Immature natural killer cell (primary cell): ENCODE data around the gene POP7. TPM values are rescaled to one million over a fixed set of nuclear protein-coding genes. Genes with fewer than 3 reads are reported as not detected.

Experiments
- DNase-seq, 3 donors: peaks; one replicate each; pipeline ENCODE4 v3.0.0; 2022; ENCODE audit warnings: mixed read lengths in 1 of 3
- H3K27ac Mint-ChIP-seq, 6 donors: one replicate each; pipeline ENCODE4 v1.8.0; 2020; ENCODE audit warnings: mixed read lengths in 6 of 6, mild to moderate bottlenecking in 5 of 6, inconsistent platforms in 4 of 6, moderate library complexity in 3 of 6
- H3K27me3 Mint-ChIP-seq, 3 donors: one replicate each; pipeline ENCODE4 v1.8.0; 2020 to 2021; ENCODE audit warnings: low read depth in 3 of 3, mild to moderate bottlenecking in 3 of 3, mixed read lengths in 3 of 3, moderate library complexity in 3 of 3, inconsistent platforms in 1 of 3
- H3K36me3 Mint-ChIP-seq, 3 donors: one replicate each; pipeline ENCODE4 v1.8.0; 2020; ENCODE audit warnings: mixed read lengths in 3 of 3, inconsistent platforms in 2 of 3, mild to moderate bottlenecking in 2 of 3
- H3K4me1 Mint-ChIP-seq, 2 donors: one replicate each; pipeline ENCODE4 v1.8.0; 2020; ENCODE audit warnings: inconsistent platforms in 2 of 2, mild to moderate bottlenecking in 2 of 2, mixed read lengths in 2 of 2, moderate library complexity in 1 of 2
- H3K4me3 Mint-ChIP-seq, 5 donors: one replicate each; pipeline ENCODE4 v1.8.0; 2020; ENCODE audit warnings: mild to moderate bottlenecking in 5 of 5, mixed read lengths in 5 of 5, inconsistent platforms in 3 of 5, moderate library complexity in 3 of 5
- H3K9me3 Mint-ChIP-seq, 6 donors: one replicate each; pipeline ENCODE4 v1.8.0; 2020; ENCODE audit warnings: mild to moderate bottlenecking in 6 of 6, mixed read lengths in 6 of 6, inconsistent platforms in 4 of 6, moderate library complexity in 3 of 6
- polyA plus RNA-seq, 3 donors: library from polyadenylated mRNA; unstranded; fragments of 300-500 nt; fragmentation: Illumina TruSeq; gene quantifications; one replicate each; pipeline ENCODE4 v1.2.3, GENCODE V29; 2021

Gene POP7
- polyA plus RNA-seq, 3 donors from 2014 or later, result 65.1 to 70.3 (median 67.0) TPM

GRCh38 chr7:100731937-100732636 is 26.2 kb downstream of the POP7 start:
- H3K27ac Mint-ChIP-seq, result no peak overlapping the region
- no peaks in the 10 kb centered on the region for H3K4me1 Mint-ChIP-seq
- H3K4me3 Mint-ChIP-seq, result no peak overlapping the region
- H3K27me3 Mint-ChIP-seq, result peaks cover 3 to 8% (median 4%) of the 10 kb centered on the region in 3 donors
- no peaks in the 10 kb centered on the region for H3K36me3 Mint-ChIP-seq
- H3K9me3 Mint-ChIP-seq, result no peaks in the 10 kb centered on the region
- no peak for DNase-seq

- Mint-ChIP-seq H3K36me3 (no peaks in the 10 kb centered on the region), H3K27ac (no peak overlapping the region), H3K9me3 (no peaks in the 10 kb centered on the region), H3K27me3 (peaks cover 4 to 5% (median 5%) of the 10 kb centered on the region in 3 donors), H3K4me1 (no peaks in the 10 kb centered on the region), H3K4me3 (no peak overlapping the region)
- no peak for DNase-seq
Measured at GRCh38 chr7:100735730-100736129, 29.8 kb downstream of the POP7 start.

GRCh38 chr7:100736671-100737070 is 30.8 kb downstream of the POP7 start:
- H3K9me3 Mint-ChIP-seq, result no peaks in the 10 kb centered on the region
- peaks cover 0 to 5% (median 5%) of the 10 kb centered on the region in 3 donors for H3K27me3 Mint-ChIP-seq
- no peak overlapping the region for H3K27ac Mint-ChIP-seq

GRCh38 chr7:100739934-100740333 is 34.0 kb downstream of the POP7 start:
- DNase-seq, result no peak
- H3K36me3 Mint-ChIP-seq, result peaks cover 0 to 4% (median 0%) of the 10 kb centered on the region in 3 donors
- peaks cover 0 to 5% (median 3%) of the 10 kb centered on the region in 3 donors for H3K27me3 Mint-ChIP-seq
- H3K27ac Mint-ChIP-seq, result no peak overlapping the region
- H3K4me3 Mint-ChIP-seq, result no peak overlapping the region
- H3K4me1 Mint-ChIP-seq, result peaks cover 0 to 1% of the 10 kb centered on the region in 2 donors
- H3K9me3 Mint-ChIP-seq, result peaks cover 0 to 2% (median 0%) of the 10 kb centered on the region in 6 donors

More at GRCh38 chr7:100736671-100737070, 30.8 kb downstream of the POP7 start:
- no peak for DNase-seq
- no peaks in the 10 kb centered on the region for H3K36me3 Mint-ChIP-seq
- H3K4me1 Mint-ChIP-seq, result no peaks in the 10 kb centered on the region
- H3K4me3 Mint-ChIP-seq, result no peak overlapping the region

- Mint-ChIP-seq H3K4me1 (peaks cover 0 to 6% of the 10 kb centered on the region in 2 donors), H3K27me3 (peaks cover 0 to 16% (median 5%) of the 10 kb centered on the region in 3 donors), H3K9me3 (peaks cover 0 to 2% (median 0%) of the 10 kb centered on the region in 6 donors), H3K27ac (no peak overlapping the region), H3K36me3 (peaks cover 0 to 4% (median 0%) of the 10 kb centered on the region in 3 donors), H3K4me3 (peak overlapping the region in 2 of 5 donors; percentile 76 to 88)
- DNase-seq, result no peak
Measured at GRCh38 chr7:100744605-100745004, 38.7 kb downstream of the POP7 start.

GRCh38 chr7:100745184-100745583 is 39.3 kb downstream of the POP7 start:
- Mint-ChIP-seq H3K36me3 (peaks cover 0 to 4% (median 0%) of the 10 kb centered on the region in 3 donors), H3K4me1 (peaks cover 0 to 6% of the 10 kb centered on the region in 2 donors), H3K9me3 (peaks cover 0 to 2% (median 0%) of the 10 kb centered on the region in 6 donors), H3K27ac (peak overlapping the region in 2 of 6 donors; percentile 65 to 87), H3K27me3 (peaks cover 0 to 16% (median 5%) of the 10 kb centered on the region in 3 donors), H3K4me3 (peak overlapping the region; percentile 21 to 88 (median 76))
- DNase-seq, result peak in 1 of 3 donors; percentile 45

GRCh38 chr7:100752994-100753393 is 47.1 kb downstream of the POP7 start:
- H3K27ac Mint-ChIP-seq, result peak overlapping the region in 1 of 6 donors; percentile 40
- no peaks in the 10 kb centered on the region for H3K36me3 Mint-ChIP-seq
- H3K4me1 Mint-ChIP-seq, result no peaks in the 10 kb centered on the region
- no peaks in the 10 kb centered on the region for H3K9me3 Mint-ChIP-seq
- H3K4me3 Mint-ChIP-seq, result no peak overlapping the region
- no peak for DNase-seq
- peaks cover 4 to 11% (median 8%) of the 10 kb centered on the region in 3 donors for H3K27me3 Mint-ChIP-seq

GRCh38 chr7:100753750-100754149 is 47.8 kb downstream of the POP7 start:
- no peaks in the 10 kb centered on the region for H3K4me1 Mint-ChIP-seq
- H3K36me3 Mint-ChIP-seq, result no peaks in the 10 kb centered on the region
- H3K27ac Mint-ChIP-seq, result no peak overlapping the region

More at GRCh38 chr7:100753750-100754149, 47.8 kb downstream of the POP7 start:
- no peaks in the 10 kb centered on the region for H3K9me3 Mint-ChIP-seq
- H3K27me3 Mint-ChIP-seq, result peaks cover 4 to 9% (median 5%) of the 10 kb centered on the region in 3 donors
- no peak overlapping the region for H3K4me3 Mint-ChIP-seq
- no peak for DNase-seq

Other genes with a start within 250 kb of the POP7 start
- gene SPACDR, start 241.9 kb upstream of the POP7 start, polyA plus RNA-seq, result 1 to 10 TPM in 1 of 3 donors, under 1 TPM in 1, not detected in 1; 0.43 to 2.2 TPM
- gene TSC22D4, start 226.9 kb upstream of the POP7 start, polyA plus RNA-seq, result 10 to 100 TPM; 32.4 to 42.2 (median 35.3) TPM
- gene NYAP1, start 222.2 kb upstream of the POP7 start, polyA plus RNA-seq, result not detected
- gene AGFG2, start 166.9 kb upstream of the POP7 start, polyA plus RNA-seq, result 10 to 100 TPM in 2 of 3 donors, 1 to 10 TPM in 1; 7.1 to 20.7 (median 12.0) TPM
- gene SAP25, start 132.2 kb upstream of the POP7 start, polyA plus RNA-seq, result not detected
- gene LRCH4, start 120.0 kb upstream of the POP7 start, polyA plus RNA-seq, result 100 to 1,000 TPM in 1 of 3 donors, 10 to 100 TPM in 2; 78.9 to 125 (median 90.4) TPM
- under 1 TPM in 1 of 3 donors, not detected in 2; 0.43 TPM for gene FBXO24, start 119.8 kb upstream of the POP7 start, polyA plus RNA-seq
- gene PCOLCE, start 103.8 kb upstream of the POP7 start, polyA plus RNA-seq, result 1 to 10 TPM; 2.0 to 4.9 (median 4.7) TPM
- 10 to 100 TPM; 23.2 to 29.3 (median 27.0) TPM for gene MOSPD3, start 93.6 kb upstream of the POP7 start, polyA plus RNA-seq
- 1 to 10 TPM in 2 of 3 donors, under 1 TPM in 1; 0.85 to 1.8 (median 1.1) TPM for gene TFR2, start 64.6 kb upstream of the POP7 start, polyA plus RNA-seq
- not detected for gene ACTL6B, start 49.7 kb upstream of the POP7 start, polyA plus RNA-seq
- 10 to 100 TPM; 61.4 to 71.8 (median 64.8) TPM for gene GNB2, start 32.4 kb upstream of the POP7 start, polyA plus RNA-seq
- gene GIGYF1, start 11.9 kb upstream of the POP7 start, polyA plus RNA-seq, result 1 to 10 TPM in 1 of 3 donors, under 1 TPM in 2; 0.03 to 2.0 (median 0.47) TPM
- gene EPO, start 14.3 kb downstream of the POP7 start, polyA plus RNA-seq, result not detected
- not detected for gene ZAN, start 27.5 kb downstream of the POP7 start, polyA plus RNA-seq
- gene EPHB4, start 121.4 kb downstream of the POP7 start, polyA plus RNA-seq, result under 1 TPM in 1 of 3 donors, not detected in 2; 0.37 TPM
- gene SLC12A9, start 146.6 kb downstream of the POP7 start, polyA plus RNA-seq, result 1 to 10 TPM; 3.2 to 5.9 (median 4.7) TPM
- gene TRIP6, start 161.3 kb downstream of the POP7 start, polyA plus RNA-seq, result under 1 TPM in 1 of 3 donors, not detected in 2; 0.11 TPM
- 10 to 100 TPM; 24.9 to 73.4 (median 33.2) TPM for gene SRRT, start 169.0 kb downstream of the POP7 start, polyA plus RNA-seq
- 1 to 10 TPM in 1 of 3 donors, under 1 TPM in 1, not detected in 1; 0.59 to 1.1 TPM for gene UFSP1, start 183.6 kb downstream of the POP7 start, polyA plus RNA-seq
- gene ACHE, start 189.8 kb downstream of the POP7 start, polyA plus RNA-seq, result not detected
- not detected for gene MUC3A, start 243.4 kb downstream of the POP7 start, polyA plus RNA-seq